Fibroblast of mammary gland (primary cell): ENCODE results near the gene NDUFS7.

Experiments used
- DNase-seq: peaks from one replicate; pipeline ENCODE4 v3.0.0-alpha.2; 2010; ENCODE audit warnings: low read depth
- H3K4me3 ChIP-seq: 2 replicates; pipeline ENCODE4 v1.5.1; 2011; ENCODE audit warnings: low read depth, mild to moderate bottlenecking, low read length, moderate library complexity; ENCODE audit not compliant: control insufficient read depth
- TF ChIP-seq, protein P1 (sequence below): conservative IDR thresholded peaks from 2 replicates; pipeline ENCODE4 v1.5.1; 2011; ENCODE audit warnings: low read depth, low read length, inconsistent platforms; ENCODE audit not compliant: control insufficient read depth, insufficient read depth

Gene NDUFS7

DNA sequence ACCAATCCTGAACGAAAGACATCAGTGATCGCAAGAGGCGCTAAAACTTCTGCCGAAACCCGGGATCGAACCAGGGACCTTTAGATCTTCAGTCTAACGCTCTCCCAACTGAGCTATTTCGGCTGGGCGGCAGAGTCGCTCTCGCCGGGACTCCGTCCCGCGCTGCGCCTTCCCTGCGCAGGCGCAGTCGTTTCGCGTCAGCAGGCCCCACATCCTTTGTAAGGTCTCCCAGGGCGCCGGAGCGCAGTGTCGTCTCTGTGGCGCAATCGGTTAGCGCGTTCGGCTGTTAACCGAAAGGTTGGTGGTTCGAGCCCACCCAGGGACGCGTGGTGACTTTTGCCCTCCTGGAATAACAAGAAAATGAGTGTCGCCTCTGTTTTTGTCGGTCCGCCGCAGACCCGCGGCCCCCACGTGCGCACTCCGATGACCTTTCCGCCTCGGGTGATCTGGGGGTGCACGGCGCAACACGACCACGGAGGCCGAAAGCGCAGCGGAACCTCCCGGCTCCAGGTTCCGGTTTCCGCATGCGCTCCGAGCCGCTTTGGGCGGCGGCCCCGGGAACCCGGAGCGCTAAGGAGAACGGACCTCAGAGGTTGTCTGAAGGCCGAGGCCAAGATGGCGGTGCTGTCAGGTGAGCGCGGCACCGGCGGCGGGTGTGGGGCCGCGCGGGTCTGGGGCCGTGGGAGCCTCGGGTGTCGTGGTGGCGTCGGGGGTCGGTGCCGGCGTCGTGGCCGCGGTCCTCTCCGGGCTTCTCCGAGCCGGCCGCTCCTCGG, at the start of gene NDUFS7:
TSS of gene NDUFS7 (plus strand) at position 596 of the 773 bp plus-strand sequence. CDS start at position 616, 20 bp downstream.
- peak; percentile 91 for DNase-seq
- H3K4me3 ChIP-seq = peak within 1 kb of the TSS; percentile 90
- TF ChIP-seq, protein P1, sequence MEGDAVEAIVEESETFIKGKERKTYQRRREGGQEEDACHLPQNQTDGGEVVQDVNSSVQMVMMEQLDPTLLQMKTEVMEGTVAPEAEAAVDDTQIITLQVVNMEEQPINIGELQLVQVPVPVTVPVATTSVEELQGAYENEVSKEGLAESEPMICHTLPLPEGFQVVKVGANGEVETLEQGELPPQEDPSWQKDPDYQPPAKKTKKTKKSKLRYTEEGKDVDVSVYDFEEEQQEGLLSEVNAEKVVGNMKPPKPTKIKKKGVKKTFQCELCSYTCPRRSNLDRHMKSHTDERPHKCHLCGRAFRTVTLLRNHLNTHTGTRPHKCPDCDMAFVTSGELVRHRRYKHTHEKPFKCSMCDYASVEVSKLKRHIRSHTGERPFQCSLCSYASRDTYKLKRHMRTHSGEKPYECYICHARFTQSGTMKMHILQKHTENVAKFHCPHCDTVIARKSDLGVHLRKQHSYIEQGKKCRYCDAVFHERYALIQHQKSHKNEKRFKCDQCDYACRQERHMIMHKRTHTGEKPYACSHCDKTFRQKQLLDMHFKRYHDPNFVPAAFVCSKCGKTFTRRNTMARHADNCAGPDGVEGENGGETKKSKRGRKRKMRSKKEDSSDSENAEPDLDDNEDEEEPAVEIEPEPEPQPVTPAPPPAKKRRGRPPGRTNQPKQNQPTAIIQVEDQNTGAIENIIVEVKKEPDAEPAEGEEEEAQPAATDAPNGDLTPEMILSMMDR = peak; percentile 11

DNA sequence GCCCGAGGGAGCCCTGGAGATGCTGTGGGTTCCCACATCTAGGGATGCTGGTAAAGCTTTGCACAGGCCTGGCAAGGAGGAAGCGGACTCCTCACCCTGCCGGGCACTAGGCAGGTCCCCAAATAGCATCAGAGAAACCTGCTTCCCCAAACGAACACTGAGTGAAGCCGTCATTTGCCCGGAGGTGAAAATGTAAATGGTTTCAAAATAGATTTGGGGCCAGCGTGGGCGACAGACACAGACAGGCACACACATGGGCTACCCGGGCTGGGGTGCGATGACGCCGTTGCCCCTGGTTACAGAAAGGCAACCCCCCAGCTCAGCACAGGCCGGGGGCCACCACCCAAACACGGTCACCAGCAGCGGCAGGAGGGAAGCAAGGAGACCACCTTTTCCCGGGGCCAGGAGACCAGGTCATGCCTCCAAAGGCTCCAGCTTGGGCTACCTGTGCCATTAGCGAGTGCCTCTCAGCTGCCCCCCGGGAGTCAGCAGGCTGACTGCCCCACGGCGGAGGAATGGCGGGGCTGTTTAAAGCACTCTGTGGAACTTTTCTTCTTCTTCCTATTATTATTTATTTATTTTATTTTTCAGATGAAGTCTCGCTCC, 47.5 kb upstream of the NDUFS7 start:
- TF ChIP-seq, protein P1 = no peak
- no peak for DNase-seq
- H3K4me3 ChIP-seq = no peak overlapping the region

DNA sequence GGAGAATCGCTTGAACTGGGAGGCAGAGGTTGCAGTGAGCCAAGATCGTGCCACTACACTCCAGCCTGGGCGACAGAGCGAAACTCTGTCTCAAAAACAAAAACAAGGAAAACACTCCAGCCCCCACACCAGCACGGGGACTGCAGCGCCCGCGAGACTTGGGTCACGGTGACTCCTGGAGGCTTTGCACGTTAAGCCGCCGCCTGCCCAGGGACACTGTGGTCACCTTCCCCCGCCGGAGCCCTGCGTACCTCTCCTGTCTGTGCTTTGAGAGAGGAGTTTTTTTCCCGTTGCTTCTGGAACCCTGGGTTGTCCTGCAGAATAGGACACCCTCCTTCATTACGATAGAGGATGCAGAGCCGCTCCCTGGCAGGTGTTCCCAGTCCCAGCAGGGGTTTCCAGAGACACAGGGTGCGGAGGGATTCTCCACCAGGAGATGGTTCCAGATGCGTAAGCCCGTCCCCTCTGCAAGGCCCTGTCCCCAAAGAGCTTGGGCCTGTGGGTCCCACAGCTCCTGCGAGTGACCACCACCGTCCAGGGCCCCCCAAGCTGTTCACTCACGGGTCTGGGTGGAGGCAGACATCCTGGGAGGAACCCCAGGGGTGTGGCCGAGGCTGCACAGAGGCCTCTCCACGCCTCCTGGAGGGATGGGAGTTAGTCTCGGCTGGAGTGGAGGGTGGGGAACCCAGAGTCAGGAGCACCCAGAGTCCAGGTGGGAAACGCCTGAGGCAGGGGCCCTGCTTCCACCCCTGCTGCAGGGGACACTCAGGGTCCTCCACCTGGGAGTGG, 42.8 kb upstream of the NDUFS7 start:
- H3K4me3 ChIP-seq = no peak overlapping the region
- TF ChIP-seq, protein P1 = no peak
- no peak for DNase-seq

DNA sequence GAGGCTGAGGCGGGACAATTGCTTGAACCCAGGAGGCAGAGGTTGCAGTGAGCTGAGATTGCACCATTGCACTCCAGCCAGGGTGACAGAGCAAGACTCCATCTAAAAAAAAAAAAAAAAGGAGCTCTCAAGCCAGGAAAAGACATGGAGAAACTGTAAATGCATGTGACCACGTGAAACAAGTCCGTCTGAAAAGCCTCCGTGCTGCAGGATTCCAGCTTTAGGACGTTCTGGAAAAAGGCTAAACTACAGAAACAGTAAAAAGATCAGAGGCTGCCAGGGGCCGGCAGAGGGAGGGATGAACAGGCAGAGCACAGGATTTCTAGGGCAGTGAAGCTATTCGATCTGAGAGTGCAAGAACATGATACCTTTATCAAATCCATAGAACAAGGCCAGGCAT, 40.7 kb upstream of the NDUFS7 start:
- DNase-seq = peak; percentile 23
- no peak overlapping the region for H3K4me3 ChIP-seq
- TF ChIP-seq, protein P1 = no peak

DNA sequence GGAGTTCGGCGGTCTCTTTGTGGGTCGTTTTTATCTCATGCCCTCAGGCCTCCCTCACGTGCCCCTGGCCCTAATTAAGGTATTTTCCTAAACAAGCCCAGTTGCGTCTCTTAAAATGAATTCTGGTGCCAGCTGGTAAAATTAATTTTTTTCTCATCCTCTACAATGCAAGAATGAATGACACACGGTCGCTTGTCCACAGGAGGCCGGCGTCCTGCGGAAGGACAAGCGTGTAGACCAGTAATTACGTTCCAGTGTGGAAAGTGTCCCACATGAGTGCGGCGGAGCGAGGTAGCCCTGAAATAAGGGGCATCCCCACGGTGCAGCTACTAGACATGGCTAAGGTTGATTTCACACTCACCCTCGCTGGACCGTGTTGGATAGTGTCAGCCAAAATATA, 34.5 kb upstream of the NDUFS7 start:
- TF ChIP-seq, protein P1 = no peak
- H3K4me3 ChIP-seq = no peak overlapping the region
- DNase-seq = no peak

DNA sequence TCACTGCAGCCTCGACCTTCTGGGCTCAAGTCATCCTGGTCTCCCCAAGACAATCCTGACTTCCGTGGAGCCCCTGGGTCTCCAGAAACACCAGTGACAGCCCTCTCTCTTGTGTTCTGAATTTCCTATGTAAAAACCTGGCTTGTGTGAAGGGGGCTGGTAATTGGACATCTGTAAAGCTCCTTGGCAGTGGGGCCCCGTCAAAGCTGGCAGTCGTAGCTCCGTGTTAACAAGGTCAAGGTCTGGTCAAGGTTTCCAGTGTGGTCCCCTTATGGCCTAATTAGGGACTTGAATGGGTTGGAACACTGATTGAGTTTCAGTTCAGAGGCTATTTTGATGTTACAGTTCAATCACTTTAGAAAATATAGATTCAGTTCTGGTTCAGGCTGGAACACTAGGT, 32.8 kb upstream of the NDUFS7 start:
- no peak overlapping the region for H3K4me3 ChIP-seq
- DNase-seq = no peak
- TF ChIP-seq, protein P1 = no peak
